Breast epithelium (tissue), 3 donors: ENCODE results near the gene CCDC54.

ENCODE experiments used
- POLR2A ChIP-seq: fragments of 450-650 bp; IDR thresholded peaks from one replicate; pipeline ENCODE4 v1.6.1; 2016; ENCODE audit warnings: antibody characterized with exemption, mild to moderate bottlenecking, moderate library complexity
- POLR2AphosphoS5 ChIP-seq, 3 donors: sonication (generic); formaldehyde crosslinking; IDR thresholded peaks; one replicate each; pipeline ENCODE4 v1.6.1; 2017; ENCODE audit warnings: antibody characterized with exemption in 3 of 3
- TF ChIP-seq, protein P1 (sequence below), 3 donors: fragments of 450-650 bp; IDR thresholded peaks; one replicate each; pipeline ENCODE4 v1.5.1; 2016 to 2017; ENCODE audit warnings: antibody characterized with exemption in 3 of 3, mild to moderate bottlenecking in 3 of 3, moderate library complexity in 3 of 3

DNA sequence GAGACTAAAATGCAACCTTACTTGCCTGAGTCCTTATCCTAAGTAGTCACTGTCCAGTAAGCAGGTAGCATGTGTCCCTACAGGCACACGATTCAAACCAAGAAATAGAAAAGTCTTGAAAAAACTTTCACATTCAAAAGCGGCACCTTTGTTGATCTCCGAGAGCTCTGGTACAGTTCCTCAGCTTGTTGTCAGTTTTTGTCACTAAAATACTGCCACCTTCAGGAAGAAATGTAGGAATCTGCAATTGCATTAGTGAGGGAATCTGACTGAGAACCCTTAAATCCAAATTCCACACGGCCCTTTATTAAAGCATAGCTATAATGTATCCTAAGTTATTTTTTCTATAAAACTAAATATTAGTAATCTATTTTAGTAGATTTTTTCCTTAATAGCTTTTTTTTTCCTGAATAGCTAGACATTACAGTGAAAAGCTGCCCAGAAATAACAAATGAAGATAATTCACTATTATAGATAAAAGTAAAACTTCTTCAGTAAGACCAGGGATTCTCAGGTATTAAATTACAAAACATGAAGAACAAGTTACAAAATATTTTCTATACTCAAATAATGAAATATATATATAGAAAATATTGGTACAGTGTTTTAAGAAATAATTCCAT is 44.0 kb downstream of the CCDC54 start:
- no peak for TF ChIP-seq POLR2A
- no peak for TF ChIP-seq POLR2AphosphoS5 (IDR thresholded peaks at IDR 0.05)
- TF ChIP-seq, protein P1, sequence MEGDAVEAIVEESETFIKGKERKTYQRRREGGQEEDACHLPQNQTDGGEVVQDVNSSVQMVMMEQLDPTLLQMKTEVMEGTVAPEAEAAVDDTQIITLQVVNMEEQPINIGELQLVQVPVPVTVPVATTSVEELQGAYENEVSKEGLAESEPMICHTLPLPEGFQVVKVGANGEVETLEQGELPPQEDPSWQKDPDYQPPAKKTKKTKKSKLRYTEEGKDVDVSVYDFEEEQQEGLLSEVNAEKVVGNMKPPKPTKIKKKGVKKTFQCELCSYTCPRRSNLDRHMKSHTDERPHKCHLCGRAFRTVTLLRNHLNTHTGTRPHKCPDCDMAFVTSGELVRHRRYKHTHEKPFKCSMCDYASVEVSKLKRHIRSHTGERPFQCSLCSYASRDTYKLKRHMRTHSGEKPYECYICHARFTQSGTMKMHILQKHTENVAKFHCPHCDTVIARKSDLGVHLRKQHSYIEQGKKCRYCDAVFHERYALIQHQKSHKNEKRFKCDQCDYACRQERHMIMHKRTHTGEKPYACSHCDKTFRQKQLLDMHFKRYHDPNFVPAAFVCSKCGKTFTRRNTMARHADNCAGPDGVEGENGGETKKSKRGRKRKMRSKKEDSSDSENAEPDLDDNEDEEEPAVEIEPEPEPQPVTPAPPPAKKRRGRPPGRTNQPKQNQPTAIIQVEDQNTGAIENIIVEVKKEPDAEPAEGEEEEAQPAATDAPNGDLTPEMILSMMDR (IDR thresholded peaks at IDR 0.05) = peak; percentile 52 to 65 (median 54)
